GM12873 (cell line): Measurements from ENCODE around the gene NTN1.

ENCODE experiments used
- CTCF ChIP-seq: IDR thresholded peaks from 2 replicates; pipeline ENCODE4 v1.5.1; 2012; ENCODE audit warnings: low read depth, mild to moderate bottlenecking, moderate library complexity, low read length, control low read depth; ENCODE audit not compliant: insufficient read depth; ENCODE audit errors: missing control alignments

The NTN1 gene

GRCh38 chr17:9003355-9004131, 17.8 kb upstream of the NTN1 start:
- no peak for TF ChIP-seq CTCF

GRCh38 chr17:9004132-9004960, 17.0 kb upstream of the NTN1 start:
- no peak for TF ChIP-seq CTCF

- no peak for TF ChIP-seq CTCF
Measured at GRCh38 chr17:9004961-9005285, 16.4 kb upstream of the NTN1 start.

- no peak for TF ChIP-seq CTCF
Measured at GRCh38 chr17:9006175-9006767, 15.0 kb upstream of the NTN1 start.

GRCh38 chr17:9007052-9007714, 14.1 kb upstream of the NTN1 start:
- TF ChIP-seq CTCF = no peak

GRCh38 chr17:9009096-9009495, 12.2 kb upstream of the NTN1 start:
- no peak for TF ChIP-seq CTCF

GRCh38 chr17:9009737-9010136, 11.6 kb upstream of the NTN1 start:
- TF ChIP-seq CTCF = no peak
